ENCODE data around the gene IL16.
"Not testable (repeated sequence)": the region's sequence is repeated elsewhere in the genome, so short reads cannot be mapped to it uniquely, and the experiment has no call there.

Gene IL16

DNA sequence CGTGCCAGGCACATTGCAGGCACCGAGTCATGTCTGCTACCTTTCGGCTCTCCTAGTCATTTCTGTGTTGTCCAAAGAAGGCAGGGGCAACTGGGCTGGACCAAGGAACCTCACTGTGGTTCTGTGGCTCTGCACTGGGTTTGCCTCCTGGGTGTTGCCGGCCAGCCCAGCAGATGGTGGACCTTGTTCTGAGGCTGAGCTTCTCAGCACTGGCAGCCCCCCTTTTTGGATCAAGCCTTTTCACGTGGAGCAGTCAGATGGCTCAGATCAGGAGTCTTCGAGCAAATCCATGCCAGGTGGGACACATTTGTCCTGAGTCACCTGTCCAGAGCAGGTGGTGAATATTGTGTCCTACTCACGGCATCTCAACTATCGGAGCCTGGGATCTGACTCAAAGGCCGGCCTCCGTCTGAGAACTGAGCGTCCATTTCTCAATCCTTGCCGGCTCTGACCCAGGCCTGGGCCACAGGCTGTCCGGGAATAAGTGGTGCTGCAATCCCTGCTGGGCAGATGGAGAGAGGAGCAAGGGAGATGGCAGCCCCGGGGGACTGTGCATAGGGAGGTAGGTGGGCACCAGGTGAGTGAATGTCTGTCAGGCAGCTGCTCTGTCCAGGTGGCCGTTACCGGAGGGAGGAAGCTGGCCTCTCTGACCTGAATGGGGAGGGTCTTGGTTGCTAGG lies at the start of gene IL16:
Gene IL16 (plus strand): TSS at position 304 of the 679 bp plus-strand sequence. CDS start 28,521 bp downstream, outside the sequence.
- DNase-seq = no peak

DNA sequence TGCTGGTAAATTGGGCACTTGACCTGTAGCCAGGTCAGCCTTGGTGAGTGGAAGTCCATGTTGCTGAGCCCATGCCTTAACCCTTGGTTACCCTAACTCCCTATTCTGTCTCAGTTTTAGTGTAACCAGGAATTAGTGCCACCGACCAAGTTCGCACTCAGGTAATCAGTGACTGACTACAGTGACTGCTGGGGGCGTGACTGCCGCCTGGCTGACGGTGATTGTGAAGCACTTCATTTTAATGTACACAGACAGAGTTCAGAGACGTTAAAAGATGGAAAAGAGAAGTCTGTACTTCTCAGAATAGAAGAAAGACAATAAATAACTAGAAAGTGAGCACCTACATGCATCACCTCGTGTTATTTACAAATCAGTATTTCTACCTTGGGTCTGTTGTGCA lies 45.3 kb upstream of the IL16 start:
- no peak for DNase-seq

DNA sequence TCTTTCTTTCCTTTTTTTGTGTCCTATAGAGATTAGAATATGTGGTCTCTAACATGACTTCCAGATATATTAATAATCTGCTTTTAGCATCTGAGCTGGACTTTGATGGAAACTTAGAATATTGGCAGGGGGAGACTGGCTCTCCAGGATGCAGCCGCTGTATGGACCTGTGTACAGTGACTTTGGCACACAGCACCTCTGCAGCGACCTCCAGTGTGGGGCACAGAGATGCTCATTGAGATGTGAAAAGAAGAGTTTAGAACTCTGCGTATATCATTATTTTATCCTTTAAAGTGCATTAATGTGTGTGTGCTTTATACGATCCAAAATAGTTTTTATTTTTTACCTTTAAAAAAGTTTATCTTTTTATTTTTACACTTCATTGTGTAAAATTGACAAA lies 44.3 kb upstream of the IL16 start:
- no peak for DNase-seq

DNA sequence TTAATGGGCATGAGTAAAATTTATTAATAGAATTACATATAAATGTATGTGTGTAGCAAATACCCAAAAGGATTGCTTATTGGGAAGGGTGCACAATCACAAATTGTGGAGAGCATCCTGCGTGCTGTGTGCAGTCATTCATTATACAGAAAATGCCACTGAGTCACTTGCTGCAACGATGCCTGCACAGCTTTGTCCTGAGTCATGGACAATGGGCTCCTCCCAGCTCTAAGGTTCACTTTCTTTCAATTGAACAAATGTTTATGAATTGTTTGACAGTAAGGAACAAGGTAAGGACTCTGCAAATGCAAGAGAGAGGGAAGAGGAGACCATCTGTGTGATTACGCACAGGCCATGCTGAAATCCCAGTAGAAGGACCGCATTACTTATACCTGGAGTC lies 43.9 kb upstream of the IL16 start:
- no peak for DNase-seq

DNA sequence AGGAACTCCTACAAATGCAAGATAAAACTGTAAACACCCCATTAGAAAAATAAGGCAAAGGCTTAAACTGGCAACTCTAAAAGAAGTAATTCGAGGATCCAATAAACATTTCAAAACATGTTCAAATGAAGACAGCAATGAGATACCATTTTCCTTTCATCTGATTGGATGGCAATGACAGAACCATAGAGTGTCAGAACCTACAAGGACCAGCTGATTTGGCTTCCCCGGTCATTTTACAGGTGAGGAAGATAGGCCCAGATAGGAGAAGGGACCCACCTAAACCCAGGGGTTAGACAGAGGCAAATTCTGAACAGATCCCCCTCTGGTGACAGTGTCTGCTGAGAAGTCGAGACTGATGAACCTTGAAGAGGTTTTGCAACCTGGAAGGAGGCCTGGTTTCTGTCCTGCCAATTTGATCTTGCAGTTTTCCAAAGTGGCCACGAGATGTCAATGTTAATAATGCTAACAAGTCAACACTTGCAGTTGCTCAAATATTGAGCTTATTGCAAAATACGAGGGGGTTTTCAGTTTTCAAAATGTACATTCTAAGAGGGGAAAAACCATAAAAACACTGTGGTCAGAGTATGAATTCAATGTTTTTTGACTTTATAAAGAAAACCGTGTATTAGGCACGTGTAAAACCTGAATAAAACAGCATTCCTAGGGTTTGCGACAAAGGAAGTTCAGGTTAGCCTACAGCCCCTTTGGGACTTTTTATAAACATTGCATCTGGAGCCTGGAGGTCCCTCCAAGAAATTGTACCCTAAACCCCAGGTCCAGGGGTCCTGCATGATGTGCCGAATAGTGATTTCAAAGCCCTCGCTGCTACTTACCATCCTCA lies 41.1 kb upstream of the IL16 start:
- DNase-seq = no peak

DNA sequence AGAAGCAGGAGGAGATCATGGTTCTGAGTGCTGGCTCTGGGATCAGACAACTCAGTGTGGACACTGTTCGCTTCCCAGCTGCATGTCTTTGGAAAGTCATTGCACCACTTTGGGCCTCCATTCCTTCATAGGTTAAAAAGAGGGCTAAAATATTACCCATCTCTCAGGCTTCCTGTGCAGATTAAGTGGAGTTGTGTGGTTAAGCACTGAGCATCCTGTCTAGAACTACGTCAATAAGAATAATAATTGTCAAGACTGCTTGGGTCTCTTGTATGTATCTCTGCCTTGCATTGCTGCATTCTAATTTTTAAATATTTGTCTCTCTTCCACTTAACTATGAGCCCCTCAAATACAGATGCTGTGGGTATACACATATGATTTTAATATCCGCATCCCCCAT lies 40.4 kb upstream of the IL16 start:
- DNase-seq = no peak

DNA sequence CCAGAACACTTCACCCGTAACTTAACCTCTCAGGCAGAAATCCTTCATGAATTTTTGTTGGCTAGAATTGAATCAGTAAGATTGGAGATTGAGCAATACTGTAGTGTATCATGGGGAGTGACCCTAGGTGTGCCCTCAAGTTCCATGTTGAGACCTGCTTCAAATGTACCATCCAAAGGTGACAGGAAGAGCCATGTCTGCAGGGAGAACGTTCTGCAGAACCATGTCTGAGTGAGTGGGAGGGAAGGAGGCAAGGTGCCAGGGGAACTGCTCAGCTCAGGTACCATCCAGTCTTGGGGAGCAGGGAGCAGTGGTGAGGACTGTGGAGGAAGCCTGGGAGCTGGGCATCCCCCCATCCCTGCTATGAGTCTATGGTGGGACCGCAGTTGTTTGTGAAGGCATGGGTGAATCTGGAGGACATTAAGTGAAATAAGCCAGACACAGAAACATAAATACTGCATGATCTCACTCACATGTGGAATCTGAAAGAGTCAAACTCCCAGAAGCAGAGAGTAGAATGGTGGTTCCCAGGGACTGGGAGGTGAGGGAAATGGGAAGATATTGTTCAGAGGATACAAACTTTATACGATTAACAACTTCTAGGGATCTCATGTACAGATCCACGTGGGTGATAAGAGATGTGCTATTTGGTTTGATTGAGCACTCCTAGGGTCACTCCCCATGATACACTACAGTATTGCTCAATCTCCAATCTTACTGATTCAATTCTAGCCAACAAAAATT lies 39.3 kb upstream of the IL16 start:
- DNase-seq = no peak

DNA sequence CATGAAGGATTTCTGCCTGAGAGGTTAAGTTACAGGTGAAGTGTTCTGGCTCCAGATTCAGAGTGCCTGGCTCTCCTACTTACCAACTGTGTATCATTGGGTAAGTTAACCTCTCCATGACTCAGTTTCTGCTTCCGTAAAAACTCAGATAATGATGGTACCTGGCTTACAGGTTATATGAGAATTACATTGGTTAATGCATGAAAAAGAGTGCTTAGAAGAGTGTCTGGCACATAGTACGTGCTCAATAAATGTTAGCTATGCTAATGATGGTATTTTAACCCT lies 38.8 kb upstream of the IL16 start:
- no peak for DNase-seq

DNA sequence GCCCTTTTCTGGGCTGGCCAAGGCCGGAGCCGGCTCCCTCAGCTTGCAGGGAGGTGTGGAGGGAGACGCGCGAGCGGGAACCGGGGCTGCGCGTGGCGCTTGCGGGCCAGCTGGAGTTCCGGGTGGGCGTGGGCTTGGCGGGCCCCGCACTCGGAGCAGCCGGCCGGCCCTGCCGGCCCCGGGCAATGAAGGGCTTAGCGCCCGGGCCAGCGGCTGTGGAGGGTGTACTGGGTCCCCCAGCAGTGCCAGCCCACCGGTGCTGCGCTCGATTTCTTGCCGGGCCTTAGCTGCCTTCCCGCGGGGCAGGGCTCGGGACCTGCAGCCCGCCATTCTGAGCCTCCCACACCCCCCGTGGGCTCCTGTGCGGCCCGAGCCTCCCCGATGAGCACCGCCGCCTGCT lies 38.1 kb upstream of the IL16 start:
- not testable (repeated sequence) for DNase-seq

DNA sequence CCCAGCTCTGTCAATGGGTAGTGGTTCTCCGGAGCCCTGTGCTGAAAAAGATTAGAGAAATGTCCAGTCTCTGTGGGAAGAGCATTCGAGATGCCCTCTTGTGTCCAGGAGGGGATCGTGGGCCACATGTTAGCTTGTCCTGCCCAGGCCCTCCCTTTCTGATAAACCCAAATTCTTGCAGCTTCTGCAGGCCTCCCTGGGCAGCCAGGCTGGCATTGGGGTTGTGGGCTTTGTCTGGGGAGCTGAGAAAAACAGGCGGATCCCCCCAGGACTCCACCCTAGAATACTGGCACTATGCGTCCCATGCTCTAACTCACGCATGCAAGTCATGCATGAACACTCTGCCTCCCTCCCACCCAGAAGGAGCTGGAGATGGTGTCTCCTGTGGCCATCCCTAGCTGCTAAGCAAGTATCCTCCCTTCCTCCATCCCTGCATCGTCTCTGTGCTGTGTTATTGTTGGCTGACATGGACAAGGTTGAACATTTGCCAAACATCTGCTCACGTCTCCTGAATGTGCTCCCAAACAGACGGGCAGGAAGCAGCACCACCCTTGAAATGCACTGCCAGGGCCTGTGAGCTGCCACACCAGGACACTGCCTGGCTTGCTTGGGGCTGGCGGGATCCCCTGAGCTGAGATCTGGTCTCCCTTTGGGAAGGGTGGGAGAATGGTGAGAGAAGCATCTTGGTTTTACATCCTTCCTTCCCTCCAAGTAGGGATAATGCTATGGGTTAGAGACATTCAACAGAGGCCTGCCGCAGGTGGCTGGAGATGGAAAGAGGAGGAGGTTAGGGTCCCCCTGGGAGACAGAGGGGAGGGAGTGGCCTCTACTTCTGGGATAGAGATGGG lies 36.1 kb upstream of the IL16 start:
- no peak for DNase-seq

DNA sequence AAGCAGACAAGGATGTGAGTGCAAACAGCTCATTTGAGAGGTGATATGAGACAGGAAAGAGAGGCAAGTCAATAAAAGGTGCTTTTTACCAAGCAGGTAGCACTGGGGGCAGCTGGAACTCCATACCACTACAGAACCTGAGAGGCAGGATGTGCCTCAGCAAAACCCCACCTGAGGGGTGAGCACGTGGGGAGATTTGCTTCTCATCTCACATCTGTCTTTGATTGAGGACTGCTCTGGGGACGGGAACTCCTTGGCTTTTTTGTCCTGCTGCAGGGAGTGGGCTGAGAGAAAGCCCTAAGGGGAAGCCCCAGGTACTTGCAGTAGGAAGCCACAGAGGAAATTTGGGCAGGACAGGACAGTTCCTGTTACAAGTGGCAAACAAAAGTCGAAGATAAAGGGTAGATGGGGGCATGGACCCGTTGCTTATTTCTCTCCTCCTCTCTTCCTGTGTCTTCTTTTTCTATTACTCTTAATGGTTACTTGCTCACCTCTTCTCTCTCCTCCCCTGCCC lies 35.5 kb upstream of the IL16 start:
- no peak for DNase-seq

DNA sequence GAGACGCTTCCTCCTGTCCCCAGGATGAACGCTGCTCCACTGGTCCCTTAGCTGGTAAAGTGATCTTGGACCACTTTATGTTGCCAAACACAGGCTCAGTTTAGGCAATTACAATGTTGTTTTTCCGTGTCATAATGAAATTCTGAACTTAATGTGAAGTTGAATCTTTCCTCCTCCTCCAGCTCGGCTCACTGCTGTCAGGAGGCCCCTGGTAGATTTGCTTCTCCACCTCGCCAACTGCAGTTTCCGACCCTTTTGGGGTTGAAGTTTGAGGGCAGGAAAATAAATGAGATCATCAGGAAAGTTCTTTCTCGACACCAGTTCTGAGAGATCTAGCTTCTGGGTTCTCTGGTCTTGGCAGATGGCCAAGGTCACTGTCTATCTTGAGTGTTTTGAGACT lies 34.8 kb upstream of the IL16 start:
- DNase-seq = no peak

DNA sequence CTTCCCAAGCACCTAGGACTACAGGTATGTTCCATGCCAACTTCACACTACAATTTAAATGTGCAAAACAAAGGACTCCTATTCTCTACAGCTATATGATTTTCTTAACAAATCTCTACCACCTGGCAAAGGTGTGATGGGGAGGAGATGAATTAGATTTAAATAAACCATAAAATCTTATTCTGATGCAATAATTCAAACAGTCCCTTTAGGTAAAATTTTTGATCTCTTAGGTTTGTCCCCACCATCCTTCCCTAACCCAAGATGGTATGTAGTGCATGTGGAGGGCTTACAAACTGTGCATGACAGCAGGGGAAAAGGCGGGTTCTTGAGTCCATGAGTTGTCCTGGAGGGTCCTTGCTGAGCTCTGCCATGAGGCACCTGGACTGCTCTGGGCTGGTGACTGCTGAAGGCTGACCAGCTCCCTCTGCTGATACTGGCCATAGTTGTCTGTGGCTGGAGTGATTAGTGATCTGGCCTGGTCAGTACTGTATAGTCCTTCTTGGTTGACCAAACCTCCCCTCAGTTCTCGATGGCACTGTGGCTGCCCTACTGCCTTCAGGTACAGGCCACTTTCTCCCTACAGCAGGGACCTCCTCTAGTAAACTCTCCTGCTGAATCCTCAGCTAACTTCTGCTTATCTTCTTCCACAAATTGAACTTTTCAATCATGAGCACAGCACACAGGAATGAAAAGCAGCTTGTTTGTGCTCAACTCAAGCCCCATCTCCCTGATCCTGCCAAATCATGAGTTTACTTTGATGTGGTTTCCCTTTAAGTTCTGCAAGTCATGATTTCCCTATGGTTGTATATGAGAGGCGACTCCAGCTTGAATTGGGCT lies 32.5 kb upstream of the IL16 start:
- no peak for DNase-seq

DNA sequence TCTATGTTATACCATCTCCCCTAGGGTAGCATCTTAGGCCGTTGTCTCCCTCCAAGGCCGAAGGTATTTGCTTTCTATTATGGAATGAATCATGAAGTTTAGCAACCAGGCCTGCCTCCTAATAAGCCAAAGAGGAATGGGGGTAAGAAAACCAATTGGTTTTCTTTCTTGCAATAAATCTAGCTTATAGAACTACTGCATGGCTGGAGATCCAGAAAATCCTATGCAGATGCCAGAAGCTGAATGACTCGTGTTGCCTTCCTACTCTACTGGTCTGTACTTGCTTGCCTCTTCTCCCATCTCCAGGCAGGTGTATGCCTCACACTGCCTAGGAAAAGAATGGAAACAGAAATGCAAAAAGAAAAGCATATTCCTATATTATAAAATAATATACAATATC lies 31.1 kb upstream of the IL16 start:
- no peak for DNase-seq

DNA sequence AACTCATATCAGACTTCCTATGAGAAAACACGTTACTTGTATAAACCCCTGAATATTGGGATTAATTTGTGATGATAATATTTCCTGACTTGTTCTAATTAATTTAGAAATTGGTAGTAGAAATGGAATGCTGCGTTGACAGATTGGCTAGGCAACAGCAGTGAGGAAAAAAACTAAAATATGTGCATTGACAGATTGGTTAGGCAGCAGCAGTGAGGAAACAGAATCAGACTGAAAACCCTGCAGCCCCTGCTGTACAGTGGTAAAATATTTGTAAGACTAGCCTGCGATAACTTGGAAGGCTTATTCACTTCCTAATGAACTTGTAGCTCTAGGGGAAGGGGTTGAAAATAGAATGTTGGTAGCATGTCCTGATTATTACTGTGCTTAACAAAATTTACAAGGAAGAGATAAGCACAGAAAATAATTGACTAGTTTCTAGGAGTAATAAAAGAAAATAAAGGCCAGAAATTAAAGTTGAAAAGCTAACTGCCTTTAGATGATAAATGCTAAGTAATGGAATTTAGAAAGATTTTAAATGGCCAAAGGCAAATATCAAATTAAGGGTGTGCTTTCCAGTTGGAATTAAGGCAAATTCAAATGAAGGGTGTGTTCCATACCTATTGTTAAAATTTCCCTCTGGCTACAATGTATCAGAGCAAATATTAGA lies 29.9 kb upstream of the IL16 start:
- no peak for DNase-seq

DNA sequence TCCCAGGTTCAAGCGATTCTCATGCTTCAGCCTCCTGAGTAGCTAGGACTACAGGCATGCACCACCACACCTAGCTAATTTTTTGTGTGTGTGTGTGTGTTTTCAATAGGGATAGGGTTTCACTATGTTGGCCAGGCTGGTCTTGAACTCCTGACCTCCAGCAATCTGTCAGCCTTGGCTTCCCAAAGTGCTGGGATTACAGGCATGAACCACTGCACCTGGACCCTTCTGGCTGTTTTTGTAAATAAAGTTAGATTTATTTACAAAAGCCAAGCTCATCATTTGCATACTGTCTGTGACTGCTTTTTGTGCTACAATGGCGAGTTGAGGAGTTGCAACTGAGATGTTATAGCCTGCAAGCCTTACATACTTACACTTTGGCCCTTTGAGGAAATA lies 28.6 kb upstream of the IL16 start:
- DNase-seq = no peak

DNA sequence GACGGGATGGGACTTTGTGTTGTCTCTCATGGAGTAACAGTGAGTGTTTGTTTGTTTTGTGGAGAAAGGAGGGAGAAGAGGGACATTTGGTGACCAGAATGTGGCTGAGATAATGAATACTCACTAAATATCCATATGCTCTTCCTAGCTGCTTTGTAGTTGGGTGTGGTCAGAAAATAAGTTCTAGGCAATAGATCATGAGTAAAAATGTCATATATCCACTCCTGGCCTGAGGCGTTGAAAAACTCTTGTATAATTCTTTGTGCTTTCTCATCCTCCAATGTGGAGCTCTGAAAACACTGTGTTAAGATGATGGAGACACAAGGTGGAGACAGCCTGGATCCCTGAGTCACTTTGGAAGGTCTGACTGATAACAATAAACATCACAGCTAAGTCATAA lies 28.0 kb upstream of the IL16 start:
- no peak for DNase-seq

DNA sequence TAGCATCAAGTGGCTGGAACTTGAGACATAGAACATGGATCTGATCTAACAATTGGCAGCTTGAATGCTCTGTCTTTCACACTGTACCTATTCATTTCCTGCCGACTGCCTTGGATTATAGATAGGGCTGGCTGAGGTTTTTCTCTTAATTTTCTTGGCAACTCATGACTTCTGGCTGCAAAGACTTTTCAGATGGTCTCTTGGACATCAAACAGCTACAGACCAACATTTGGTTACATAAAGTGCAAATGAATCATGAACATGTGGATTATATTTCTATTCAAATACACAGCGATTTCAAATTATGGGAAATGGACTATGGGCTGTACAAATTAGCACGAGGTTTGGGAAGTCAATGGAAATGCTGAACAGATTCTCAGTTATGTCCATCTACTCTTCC lies 26.2 kb upstream of the IL16 start:
- DNase-seq = no peak

DNA sequence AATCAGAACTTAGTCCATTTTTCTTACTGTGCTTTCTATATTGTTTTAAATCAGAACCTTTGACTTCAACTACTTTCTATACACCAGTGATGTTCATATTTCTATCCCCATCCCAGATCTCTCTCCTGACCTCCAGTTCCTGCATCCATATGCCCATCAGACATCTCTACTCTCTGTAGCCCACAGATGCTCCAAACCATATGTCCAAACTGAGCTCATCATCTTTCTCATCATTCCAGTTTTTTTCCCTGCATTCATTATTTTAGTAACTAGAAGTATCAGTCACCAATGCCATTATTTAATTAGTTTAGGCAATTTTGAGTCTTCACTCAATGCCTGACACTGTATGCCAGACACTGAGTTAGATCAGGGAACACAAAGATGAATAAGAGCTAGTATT lies 25.4 kb upstream of the IL16 start:
- DNase-seq = no peak

DNA sequence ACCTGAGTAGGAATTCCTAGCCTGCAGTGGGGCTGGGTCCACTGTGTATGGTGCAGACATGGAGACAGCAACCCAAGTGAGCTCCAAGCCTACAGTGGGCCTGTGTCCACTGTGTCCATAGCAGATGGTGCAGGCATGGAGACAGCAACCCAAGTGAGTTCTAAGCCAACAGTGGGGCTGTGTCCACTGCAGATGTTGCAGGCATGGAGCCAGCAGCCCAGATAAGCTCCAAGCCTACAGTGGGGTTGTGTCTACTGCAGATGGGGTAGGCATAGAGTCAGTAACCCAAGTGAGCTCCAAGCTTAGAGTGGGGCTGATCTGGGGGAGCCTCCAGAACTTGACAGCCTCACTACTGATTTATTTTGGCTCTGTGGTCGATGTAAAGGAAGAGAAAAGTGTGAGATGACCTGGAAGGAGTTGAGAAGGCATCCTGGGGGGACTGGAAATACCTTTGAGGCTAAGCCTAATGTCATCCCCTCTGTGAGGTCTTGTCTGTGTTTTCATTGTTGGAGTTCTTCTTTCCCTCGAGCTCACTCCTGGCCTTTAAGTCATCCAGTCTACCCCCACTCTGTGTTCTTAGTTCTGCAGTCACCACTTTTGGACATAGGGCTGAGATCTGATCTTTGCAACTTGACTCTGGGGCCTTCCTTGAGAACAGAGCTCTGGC lies 22.4 kb upstream of the IL16 start:
- no peak for DNase-seq

DNA sequence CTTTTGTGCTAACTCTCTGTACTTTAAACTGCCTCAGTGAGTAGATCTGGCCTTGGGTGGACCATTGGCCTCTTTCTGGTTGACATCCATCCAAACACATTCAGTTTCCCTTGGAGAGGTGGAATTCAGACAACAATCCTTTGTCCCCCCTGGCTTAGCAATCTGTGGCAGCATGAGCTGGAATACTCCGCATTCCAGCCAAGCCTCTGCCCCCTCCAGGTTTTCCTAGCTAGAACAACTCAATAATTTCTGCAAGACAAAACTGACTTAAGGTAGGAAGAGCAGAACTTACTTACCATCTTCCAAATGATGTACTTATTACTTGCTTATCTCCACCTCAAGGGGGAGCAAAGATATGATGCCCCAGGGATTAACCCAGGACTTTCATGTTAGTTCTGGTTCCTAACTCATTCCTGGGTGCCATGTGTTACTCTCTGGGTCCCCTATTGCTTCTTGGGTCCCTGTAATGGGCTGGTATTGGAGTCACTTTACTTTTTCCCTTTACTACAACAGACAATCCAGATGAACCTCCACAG lies 21.8 kb upstream of the IL16 start:
- no peak for DNase-seq

Data from SIG-M5 (cell line).